ENCODE results near the gene IFT57. TPM values are rescaled to one million over a fixed set of nuclear protein-coding genes. Genes with fewer than 3 reads are reported as not detected.
"Not testable (repeated sequence)": the region's sequence is repeated elsewhere in the genome, so short reads cannot be mapped to it uniquely, and the experiment has no call there.

The IFT57 gene
- total and polyA plus RNA-seq, 3 experiments from 2014 or later = 33.2 to 45.9 (median 43.0) TPM

GRCh38 chr3:108159105-108159504, 63.1 kb downstream of the IFT57 start:
- Mint-ChIP-seq H3K4me3 (no peak overlapping the region), H3K27me3 (no peaks in the 10 kb centered on the region), H3K9me3 (no peaks in the 10 kb centered on the region), H3K27ac (no peak overlapping the region), H3K4me1 (peaks cover 0 to 4% (median 0%) of the 10 kb centered on the region in 3 donors), H3K36me3 (peaks cover 4 to 19% (median 5%) of the 10 kb centered on the region in 3 donors)
- ChIA-PET CTCF (no interaction called here), POLR2A (no interaction called here)
- H3K4me1 ChIP-seq (ENCODE audit: insufficient read depth, low read length) = no peaks in the 10 kb centered on the region
- no peaks in the 10 kb centered on the region for H3K27me3 ChIP-seq (ENCODE audit: insufficient read depth, low read length, poor library complexity, severe bottlenecking)
- DNase-seq = no peak
- no peaks in the 10 kb centered on the region for H3K36me3 ChIP-seq (ENCODE audit: insufficient read depth, low read length)
- H3K9me3 ChIP-seq (ENCODE audit: low read length) = no peaks in the 10 kb centered on the region
- H3K27ac ChIP-seq (ENCODE audit: low read depth, low read length) = no peak overlapping the region
- H3K4me3 ChIP-seq (ENCODE audit: low read length) = no peak overlapping the region

- CTCF ChIA-PET = no interaction called here
- POLR2A ChIA-PET = interaction anchor here (0.5 kb wide), 1 partner anchor 68 kb away, joined by 4 read pairs; no protein-coding TSS in a partner anchor
- Histone ChIP-seq H3K27me3 (ENCODE audit: insufficient read depth, low read length, poor library complexity, severe bottlenecking) (no peaks in the 10 kb centered on the region), H3K9me3 (ENCODE audit: low read length) (no peaks in the 10 kb centered on the region), H3K27ac (ENCODE audit: low read depth, low read length) (no peak overlapping the region), H3K4me1 (ENCODE audit: insufficient read depth, low read length) (no peaks in the 10 kb centered on the region), H3K4me3 (ENCODE audit: low read length) (no peak overlapping the region), H3K36me3 (ENCODE audit: insufficient read depth, low read length) (no peaks in the 10 kb centered on the region)
- Mint-ChIP-seq H3K4me1 (peaks cover 1 to 5% (median 4%) of the 10 kb centered on the region in 3 donors), H3K27me3 (no peaks in the 10 kb centered on the region), H3K4me3 (no peak overlapping the region), H3K27ac (no peak overlapping the region), H3K9me3 (no peaks in the 10 kb centered on the region), H3K36me3 (peaks cover 4 to 19% (median 5%) of the 10 kb centered on the region in 3 donors)
- no peak for DNase-seq
Observed at GRCh38 chr3:108158251-108158650, 64.0 kb downstream of the IFT57 start.

- ChIA-PET CTCF (interaction anchor here (0.8 to 1.3 kb wide), 3 partner anchors 9 to 66 kb away, joined by 3 to 5 read pairs (median 3); no protein-coding TSS in a partner anchor), POLR2A (no interaction called here)
- Mint-ChIP-seq H3K4me1 (peaks cover 4 to 8% (median 7%) of the 10 kb centered on the region in 3 donors), H3K9me3 (no peaks in the 10 kb centered on the region), H3K36me3 (peaks cover 0 to 11% (median 2%) of the 10 kb centered on the region in 3 donors), H3K4me3 (no peak overlapping the region), H3K27ac (peak overlapping the region in 1 of 8 donors; percentile 49), H3K27me3 (no peaks in the 10 kb centered on the region)
- Histone ChIP-seq H3K27ac (ENCODE audit: low read depth, low read length) (no peak overlapping the region), H3K27me3 (ENCODE audit: insufficient read depth, low read length, poor library complexity, severe bottlenecking) (no peaks in the 10 kb centered on the region), H3K36me3 (ENCODE audit: insufficient read depth, low read length) (no peaks in the 10 kb centered on the region), H3K4me3 (ENCODE audit: low read length) (no peak overlapping the region), H3K9me3 (ENCODE audit: low read length) (no peaks in the 10 kb centered on the region), H3K4me1 (ENCODE audit: insufficient read depth, low read length) (no peaks in the 10 kb centered on the region)
- no peak for DNase-seq
Observed at GRCh38 chr3:108157273-108157672, 65.0 kb downstream of the IFT57 start.

- Histone ChIP-seq H3K4me3 (ENCODE audit: low read length) (no peak overlapping the region), H3K27ac (ENCODE audit: low read depth, low read length) (no peak overlapping the region), H3K27me3 (ENCODE audit: insufficient read depth, low read length, poor library complexity, severe bottlenecking) (no peaks in the 10 kb centered on the region), H3K4me1 (ENCODE audit: insufficient read depth, low read length) (no peaks in the 10 kb centered on the region), H3K9me3 (ENCODE audit: low read length) (no peaks in the 10 kb centered on the region), H3K36me3 (ENCODE audit: insufficient read depth, low read length) (no peaks in the 10 kb centered on the region)
- H3K9me3 Mint-ChIP-seq = no peaks in the 10 kb centered on the region
- H3K36me3 Mint-ChIP-seq = peaks cover 0 to 5% (median 2%) of the 10 kb centered on the region in 3 donors
- no peak for DNase-seq
- POLR2A ChIA-PET = no interaction called here
- no peaks in the 10 kb centered on the region for H3K27me3 Mint-ChIP-seq
- CTCF ChIA-PET = interaction anchor here (0.9 to 1.3 kb wide), 2 partner anchors 10 to 67 kb away, joined by 3 to 5 read pairs; no protein-coding TSS in a partner anchor
- H3K27ac Mint-ChIP-seq = no peak overlapping the region
- no peak overlapping the region for H3K4me3 Mint-ChIP-seq
- peaks cover 4 to 8% (median 7%) of the 10 kb centered on the region in 3 donors for H3K4me1 Mint-ChIP-seq
Observed at GRCh38 chr3:108156312-108156853, 65.8 kb downstream of the IFT57 start.

GRCh38 chr3:108155642-108156041, 66.6 kb downstream of the IFT57 start:
- H3K36me3 Mint-ChIP-seq; H3K4me3 ChIP-seq (ENCODE audit: low read length); CTCF ChIA-PET; H3K36me3 ChIP-seq (ENCODE audit: insufficient read depth, low read length); H3K27me3 Mint-ChIP-seq; H3K4me1 Mint-ChIP-seq; H3K27ac ChIP-seq (ENCODE audit: low read depth, low read length); H3K9me3 Mint-ChIP-seq; H3K4me3 Mint-ChIP-seq; H3K27me3 ChIP-seq (ENCODE audit: insufficient read depth, low read length, poor library complexity, severe bottlenecking); H3K4me1 ChIP-seq (ENCODE audit: insufficient read depth, low read length); H3K9me3 ChIP-seq (ENCODE audit: low read length); H3K27ac Mint-ChIP-seq; DNase-seq; POLR2A ChIA-PET: not testable (repeated sequence)

- H3K36me3 ChIP-seq (ENCODE audit: insufficient read depth, low read length) = no peaks in the 10 kb centered on the region
- Mint-ChIP-seq H3K9me3 (no peaks in the 10 kb centered on the region), H3K27ac (peak overlapping the region in 1 of 8 donors; percentile 74), H3K4me3 (no peak overlapping the region), H3K36me3 (no peaks in the 10 kb centered on the region), H3K27me3 (no peaks in the 10 kb centered on the region), H3K4me1 (peaks cover 4 to 7% (median 5%) of the 10 kb centered on the region in 3 donors)
- CTCF ChIA-PET = interaction anchor here (0.6 to 1.7 kb wide), 7 partner anchors 8 to 324 kb away, joined by 3 to 10 read pairs (median 4); no protein-coding TSS in a partner anchor
- no peaks in the 10 kb centered on the region for H3K9me3 ChIP-seq (ENCODE audit: low read length)
- no peaks in the 10 kb centered on the region for H3K4me1 ChIP-seq (ENCODE audit: insufficient read depth, low read length)
- peak; percentile 8 to 53 (median 24) for DNase-seq
- H3K27me3 ChIP-seq (ENCODE audit: insufficient read depth, low read length, poor library complexity, severe bottlenecking) = no peaks in the 10 kb centered on the region
- no peak overlapping the region for H3K4me3 ChIP-seq (ENCODE audit: low read length)
- POLR2A ChIA-PET = interaction anchor here (1.0 kb wide), 1 partner anchor 64 kb away, joined by 3 read pairs; no protein-coding TSS in a partner anchor
- no peak overlapping the region for H3K27ac ChIP-seq (ENCODE audit: low read depth, low read length)
Observed at GRCh38 chr3:108153451-108153981, 68.7 kb downstream of the IFT57 start.

GRCh38 chr3:108152274-108152673, 70.0 kb downstream of the IFT57 start:
- ChIA-PET CTCF (interaction anchor here (0.6 to 1.3 kb wide), 3 partner anchors 23 to 256 kb away, joined by 3 read pairs; no protein-coding TSS in a partner anchor), POLR2A (no interaction called here)
- no peaks in the 10 kb centered on the region for H3K27me3 ChIP-seq (ENCODE audit: insufficient read depth, low read length, poor library complexity, severe bottlenecking)
- no peaks in the 10 kb centered on the region for H3K4me1 ChIP-seq (ENCODE audit: insufficient read depth, low read length)
- H3K27ac ChIP-seq (ENCODE audit: low read depth, low read length) = no peak overlapping the region
- no peaks in the 10 kb centered on the region for H3K9me3 ChIP-seq (ENCODE audit: low read length)
- Mint-ChIP-seq H3K27ac (no peak overlapping the region), H3K27me3 (no peaks in the 10 kb centered on the region), H3K9me3 (no peaks in the 10 kb centered on the region), H3K4me1 (peaks cover 4 to 7% (median 5%) of the 10 kb centered on the region in 3 donors), H3K4me3 (no peak overlapping the region), H3K36me3 (peaks cover 0 to under 1% (median 0%) of the 10 kb centered on the region in 3 donors)
- H3K36me3 ChIP-seq (ENCODE audit: insufficient read depth, low read length) = no peaks in the 10 kb centered on the region
- H3K4me3 ChIP-seq (ENCODE audit: low read length) = no peak overlapping the region
- DNase-seq = no peak

GRCh38 chr3:108150200-108150599, 72.0 kb downstream of the IFT57 start:
- H3K4me3 Mint-ChIP-seq = no peak overlapping the region
- Histone ChIP-seq H3K9me3 (ENCODE audit: low read length) (no peaks in the 10 kb centered on the region), H3K4me3 (ENCODE audit: low read length) (no peak overlapping the region), H3K27me3 (ENCODE audit: insufficient read depth, low read length, poor library complexity, severe bottlenecking) (no peaks in the 10 kb centered on the region), H3K36me3 (ENCODE audit: insufficient read depth, low read length) (no peaks in the 10 kb centered on the region), H3K27ac (ENCODE audit: low read depth, low read length) (no peak overlapping the region), H3K4me1 (ENCODE audit: insufficient read depth, low read length) (no peaks in the 10 kb centered on the region)
- DNase-seq = no peak
- ChIA-PET POLR2A (no interaction called here), CTCF (no interaction called here)
- H3K27me3 Mint-ChIP-seq = no peaks in the 10 kb centered on the region
- peaks cover 3 to 7% (median 4%) of the 10 kb centered on the region in 3 donors for H3K4me1 Mint-ChIP-seq
- peak overlapping the region in 1 of 8 donors; percentile 3 for H3K27ac Mint-ChIP-seq
- H3K36me3 Mint-ChIP-seq = peaks cover 0 to 9% (median 5%) of the 10 kb centered on the region in 3 donors
- H3K9me3 Mint-ChIP-seq = peaks cover 0 to 6% (median 0%) of the 10 kb centered on the region in 5 donors
